Coronary artery (tissue), 2 donors: ENCODE results near the gene BTBD17.

ENCODE experiments used
- DNase-seq: peaks from one replicate; pipeline ENCODE4 v3.0.0-alpha.2; 2017; ENCODE audit warnings: low spot score
- H3K27ac ChIP-seq, 2 donors: fragments of 200-600 bp; sonication (generic); one replicate each; pipeline ENCODE4 v1.5.1; 2016 to 2019
- H3K4me3 ChIP-seq: fragments of 200-600 bp; sonication (generic); 2 replicates; pipeline ENCODE4 v1.5.1; 2016; ENCODE audit warnings: mild to moderate bottlenecking, moderate library complexity
- TF ChIP-seq, protein P1 (sequence below): fragments of 200-600 bp; sonication (generic); IDR thresholded peaks from one replicate; pipeline ENCODE4 v1.5.1; 2019; ENCODE audit warnings: antibody characterized with exemption

Gene BTBD17

DNA sequence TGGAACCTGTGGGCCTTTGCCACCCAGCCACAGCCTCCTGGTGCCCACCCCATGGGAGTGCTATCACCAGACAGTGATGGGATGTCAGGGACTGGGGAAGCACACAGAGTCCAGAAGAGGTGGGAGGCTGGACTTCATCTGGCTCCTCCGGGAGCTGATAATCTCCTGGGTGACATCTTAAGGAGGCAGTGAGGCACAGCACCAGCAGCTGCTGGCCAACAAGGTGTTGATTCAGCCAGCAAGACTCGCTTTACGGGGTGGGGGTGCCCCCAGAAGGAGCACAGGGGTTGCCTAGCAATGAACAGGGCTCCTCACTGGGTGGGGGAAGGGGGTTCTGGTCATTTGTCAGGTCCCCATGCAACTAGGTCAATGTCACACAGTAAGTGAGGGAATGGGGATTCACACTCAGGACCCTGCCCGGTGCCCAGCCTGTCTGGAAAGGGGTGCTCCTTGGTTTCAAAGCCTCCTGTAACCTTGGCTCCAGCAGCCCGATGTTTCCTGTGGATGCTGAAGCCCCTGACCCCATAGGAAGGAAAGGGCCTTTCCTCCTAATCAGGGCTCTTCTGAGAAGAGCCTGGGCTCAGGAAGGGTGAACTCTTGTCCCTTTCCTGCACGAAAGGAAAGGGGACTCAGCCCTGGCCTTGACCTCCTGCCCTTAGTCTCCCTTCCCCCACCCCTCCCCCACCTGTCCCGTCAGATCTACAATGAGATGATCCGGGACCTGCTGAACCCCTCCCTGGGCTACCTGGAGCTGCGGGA lies 18.0 kb downstream of the BTBD17 start:
- TF ChIP-seq, protein P1, sequence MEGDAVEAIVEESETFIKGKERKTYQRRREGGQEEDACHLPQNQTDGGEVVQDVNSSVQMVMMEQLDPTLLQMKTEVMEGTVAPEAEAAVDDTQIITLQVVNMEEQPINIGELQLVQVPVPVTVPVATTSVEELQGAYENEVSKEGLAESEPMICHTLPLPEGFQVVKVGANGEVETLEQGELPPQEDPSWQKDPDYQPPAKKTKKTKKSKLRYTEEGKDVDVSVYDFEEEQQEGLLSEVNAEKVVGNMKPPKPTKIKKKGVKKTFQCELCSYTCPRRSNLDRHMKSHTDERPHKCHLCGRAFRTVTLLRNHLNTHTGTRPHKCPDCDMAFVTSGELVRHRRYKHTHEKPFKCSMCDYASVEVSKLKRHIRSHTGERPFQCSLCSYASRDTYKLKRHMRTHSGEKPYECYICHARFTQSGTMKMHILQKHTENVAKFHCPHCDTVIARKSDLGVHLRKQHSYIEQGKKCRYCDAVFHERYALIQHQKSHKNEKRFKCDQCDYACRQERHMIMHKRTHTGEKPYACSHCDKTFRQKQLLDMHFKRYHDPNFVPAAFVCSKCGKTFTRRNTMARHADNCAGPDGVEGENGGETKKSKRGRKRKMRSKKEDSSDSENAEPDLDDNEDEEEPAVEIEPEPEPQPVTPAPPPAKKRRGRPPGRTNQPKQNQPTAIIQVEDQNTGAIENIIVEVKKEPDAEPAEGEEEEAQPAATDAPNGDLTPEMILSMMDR = no peak
- Histone ChIP-seq H3K4me3 (no peak overlapping the region), H3K27ac (no peak overlapping the region)
- DNase-seq = no peak

DNA sequence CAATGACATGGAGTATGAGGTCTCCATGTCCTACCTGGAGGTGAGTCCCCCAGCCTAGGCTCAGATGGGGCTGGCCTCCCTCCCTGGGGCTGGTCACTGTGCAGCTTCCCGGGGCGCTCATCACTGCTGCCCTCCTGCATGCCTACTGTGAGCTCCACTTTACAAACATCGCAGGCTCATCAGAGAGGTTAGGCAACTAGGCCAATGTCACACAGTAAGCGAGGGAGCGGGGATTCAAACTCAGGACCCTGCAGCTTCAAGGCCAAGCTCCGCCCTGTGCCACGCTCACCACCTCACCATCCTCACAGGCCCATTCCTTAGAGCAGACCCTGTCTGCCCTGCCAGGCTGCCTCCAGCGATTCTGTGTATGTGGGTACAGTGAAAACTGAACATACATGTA lies 18.5 kb downstream of the BTBD17 start:
- Histone ChIP-seq H3K27ac (no peak overlapping the region), H3K4me3 (no peak overlapping the region)
- TF ChIP-seq, protein P1 = no peak
- no peak for DNase-seq

DNA sequence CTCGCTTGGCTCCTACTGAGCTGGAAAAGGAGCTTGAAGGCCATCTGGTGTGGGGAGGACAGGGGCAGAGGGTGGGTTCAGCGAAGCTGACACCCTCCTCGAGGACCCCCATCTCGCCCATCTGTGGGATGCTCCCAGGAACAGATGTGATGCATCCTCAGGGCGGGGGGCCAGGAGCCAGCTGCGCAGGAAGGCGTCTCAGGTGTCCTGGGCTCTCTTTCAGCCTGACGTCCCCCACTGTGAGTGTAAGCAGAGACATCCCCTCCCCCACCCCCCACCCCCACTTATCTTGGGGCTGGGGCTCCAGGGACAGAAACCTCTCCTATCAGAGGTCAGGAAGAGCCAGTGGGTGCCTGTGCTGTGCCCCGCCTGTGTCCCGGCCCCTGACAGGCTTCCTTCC lies 19.4 kb downstream of the BTBD17 start:
- Histone ChIP-seq H3K4me3 (no peak overlapping the region), H3K27ac (no peak overlapping the region)
- TF ChIP-seq, protein P1 = no peak
- no peak for DNase-seq

DNA sequence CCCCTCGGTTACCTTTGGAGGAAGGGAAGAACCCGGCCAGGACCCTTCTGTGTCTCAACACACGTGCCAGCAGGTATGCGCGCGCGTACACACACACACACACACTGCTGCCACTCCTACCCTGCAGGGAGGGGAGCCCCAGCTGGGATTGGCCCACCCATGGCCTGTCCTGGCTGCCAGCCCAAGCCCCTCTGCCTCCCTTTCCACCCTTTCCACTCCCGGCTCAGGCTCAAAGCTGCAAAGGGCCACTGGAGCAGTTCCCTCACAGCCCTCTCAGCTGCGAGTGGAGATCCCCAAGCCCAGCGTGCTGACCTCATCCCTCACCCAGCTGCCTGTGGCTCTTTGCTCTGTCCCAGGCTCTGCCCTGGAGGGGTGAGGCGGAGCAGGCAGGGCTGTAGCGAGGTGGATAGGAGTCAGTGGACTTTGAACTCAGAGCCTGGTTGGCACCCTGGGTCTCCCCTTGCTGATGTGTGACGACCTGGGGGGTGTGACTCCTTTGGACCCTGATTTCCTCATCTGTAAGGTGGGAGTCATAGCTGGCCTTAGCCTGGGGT lies 21.1 kb downstream of the BTBD17 start:
- TF ChIP-seq, protein P1 = no peak
- Histone ChIP-seq H3K27ac (no peak overlapping the region), H3K4me3 (no peak overlapping the region)
- DNase-seq = no peak

DNA sequence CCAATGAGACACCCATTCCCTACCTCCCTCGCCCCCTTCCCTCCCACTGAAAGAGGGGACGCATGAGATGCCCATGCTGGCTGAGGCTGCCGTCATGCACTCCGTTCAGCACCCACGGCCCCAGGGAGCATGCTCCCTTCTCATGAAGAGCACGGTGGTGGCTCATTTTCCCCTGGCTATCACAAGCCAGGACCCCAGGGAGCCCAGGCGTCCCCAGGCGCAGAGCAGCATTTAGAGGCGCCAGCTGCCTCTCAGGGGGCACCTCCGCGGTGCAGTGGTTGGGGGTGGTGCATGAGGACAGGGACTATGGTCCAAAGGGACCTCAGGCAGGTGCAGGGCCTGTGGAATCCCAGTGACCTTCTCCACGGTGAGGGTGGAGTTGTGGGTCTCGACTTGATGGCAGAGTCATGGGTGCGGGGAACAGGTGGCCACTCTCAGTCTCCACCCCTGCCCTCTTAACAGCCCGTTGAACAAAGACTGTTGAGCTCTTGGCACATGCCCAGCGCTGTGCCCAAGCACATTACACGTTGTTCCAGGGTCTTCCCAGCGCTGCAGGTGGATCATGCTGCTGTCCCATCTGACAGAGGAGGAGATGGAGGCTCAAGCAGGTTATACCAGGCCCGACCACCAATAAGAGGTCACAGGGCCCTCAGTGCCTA lies 22.0 kb downstream of the BTBD17 start:
- DNase-seq = no peak
- TF ChIP-seq, protein P1 = no peak
- Histone ChIP-seq H3K27ac (no peak overlapping the region), H3K4me3 (no peak overlapping the region)

DNA sequence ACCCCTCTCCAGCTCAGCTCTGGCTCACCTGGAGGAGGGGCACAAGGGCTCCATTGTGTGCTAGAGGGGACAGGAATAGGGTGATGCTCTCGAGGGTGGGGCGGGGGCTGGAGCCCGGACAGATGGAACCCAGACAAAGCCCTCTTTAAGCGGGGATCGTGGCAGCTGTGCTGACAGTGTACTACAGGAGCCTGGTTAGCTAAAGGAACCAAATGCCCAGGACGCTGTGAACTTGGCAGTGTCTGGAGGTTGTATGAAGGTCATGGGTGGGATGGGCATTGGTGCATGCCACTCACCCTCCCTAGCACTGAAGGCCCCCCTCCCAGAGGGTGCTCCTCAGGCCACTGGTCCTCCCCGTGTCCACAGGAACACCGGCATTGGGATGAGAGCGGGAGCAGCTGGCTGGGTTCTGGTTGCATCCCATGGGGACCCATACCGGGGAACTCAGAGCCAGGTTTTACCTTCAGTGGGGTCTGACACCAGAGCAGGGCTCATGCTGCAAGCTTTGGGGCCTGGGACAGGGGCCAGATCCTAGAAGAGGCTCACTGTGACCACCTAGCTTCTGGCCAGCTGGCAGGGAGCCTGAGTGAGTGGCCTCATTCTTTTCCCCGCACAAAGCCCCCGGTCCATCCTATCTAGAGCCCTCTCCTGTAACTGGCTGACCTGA lies 23.7 kb downstream of the BTBD17 start:
- TF ChIP-seq, protein P1 = no peak
- no peak for DNase-seq
- Histone ChIP-seq H3K4me3 (no peak overlapping the region), H3K27ac (no peak overlapping the region)
